22Rv1 (cell line): ENCODE measurements around the gene REV1.
"Not testable (repeated sequence)": the region's sequence is repeated elsewhere in the genome, so short reads cannot be mapped to it uniquely, and the experiment has no call there.

Experiments
- H3K27ac ChIP-seq: fragments of 450-650 bp; 2 replicates; pipeline ENCODE4 v1.5.1; 2017
- ZFX ChIP-seq: fragments of 450-650 bp; IDR thresholded peaks from 2 replicates; pipeline ENCODE4 v1.6.1; 2017; ENCODE audit warnings: antibody characterized with exemption, borderline replicate concordance
- TF ChIP-seq, protein P1 (sequence below): fragments of 450-650 bp; IDR thresholded peaks from 2 replicates; pipeline ENCODE4 v1.5.1; 2017; ENCODE audit warnings: mild to moderate bottlenecking

The REV1 gene

DNA sequence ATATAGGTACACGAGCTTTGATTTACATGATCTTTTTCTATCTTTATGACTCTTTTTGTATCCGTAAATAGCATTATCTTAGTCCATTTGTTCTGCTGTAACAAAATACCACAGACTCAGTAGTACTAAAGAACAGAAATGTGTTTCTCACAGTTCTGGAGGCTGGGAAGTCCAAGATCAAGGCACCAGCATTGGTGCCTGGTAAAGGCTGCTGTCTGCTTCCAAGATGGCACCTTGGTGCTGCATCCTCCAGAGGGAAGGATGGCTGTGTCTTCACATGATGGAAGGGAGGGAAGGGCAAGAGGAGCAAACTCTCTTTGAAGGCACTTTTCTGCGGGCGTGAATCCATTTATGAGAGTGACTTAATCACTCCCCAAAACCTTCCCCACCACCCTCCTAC is 116.7 kb downstream of the REV1 start:
- H3K27ac ChIP-seq: no peak overlapping the region
- no peak for TF ChIP-seq ZFX
- TF ChIP-seq, protein P1, sequence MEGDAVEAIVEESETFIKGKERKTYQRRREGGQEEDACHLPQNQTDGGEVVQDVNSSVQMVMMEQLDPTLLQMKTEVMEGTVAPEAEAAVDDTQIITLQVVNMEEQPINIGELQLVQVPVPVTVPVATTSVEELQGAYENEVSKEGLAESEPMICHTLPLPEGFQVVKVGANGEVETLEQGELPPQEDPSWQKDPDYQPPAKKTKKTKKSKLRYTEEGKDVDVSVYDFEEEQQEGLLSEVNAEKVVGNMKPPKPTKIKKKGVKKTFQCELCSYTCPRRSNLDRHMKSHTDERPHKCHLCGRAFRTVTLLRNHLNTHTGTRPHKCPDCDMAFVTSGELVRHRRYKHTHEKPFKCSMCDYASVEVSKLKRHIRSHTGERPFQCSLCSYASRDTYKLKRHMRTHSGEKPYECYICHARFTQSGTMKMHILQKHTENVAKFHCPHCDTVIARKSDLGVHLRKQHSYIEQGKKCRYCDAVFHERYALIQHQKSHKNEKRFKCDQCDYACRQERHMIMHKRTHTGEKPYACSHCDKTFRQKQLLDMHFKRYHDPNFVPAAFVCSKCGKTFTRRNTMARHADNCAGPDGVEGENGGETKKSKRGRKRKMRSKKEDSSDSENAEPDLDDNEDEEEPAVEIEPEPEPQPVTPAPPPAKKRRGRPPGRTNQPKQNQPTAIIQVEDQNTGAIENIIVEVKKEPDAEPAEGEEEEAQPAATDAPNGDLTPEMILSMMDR: no peak

DNA sequence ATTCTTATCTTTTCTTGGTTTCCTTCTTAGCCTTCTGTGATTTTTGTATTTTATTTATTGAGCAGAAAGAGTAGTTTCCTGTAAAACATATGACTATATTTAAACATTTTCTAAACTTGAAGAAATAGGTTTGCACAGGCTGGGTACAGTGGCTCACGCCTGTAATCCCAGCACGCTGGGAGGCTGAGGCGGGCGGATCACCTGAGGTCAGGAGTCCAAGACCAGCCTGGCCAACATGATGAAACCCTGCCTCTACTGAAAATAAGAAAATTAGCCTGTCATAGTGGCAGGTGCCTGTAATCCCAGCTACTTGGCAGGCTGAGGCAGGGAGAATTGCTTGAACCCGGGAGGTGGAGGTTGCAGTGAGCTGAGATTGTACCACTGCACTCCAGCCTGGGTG is 121.0 kb downstream of the REV1 start:
- not testable (repeated sequence) for H3K27ac ChIP-seq

DNA sequence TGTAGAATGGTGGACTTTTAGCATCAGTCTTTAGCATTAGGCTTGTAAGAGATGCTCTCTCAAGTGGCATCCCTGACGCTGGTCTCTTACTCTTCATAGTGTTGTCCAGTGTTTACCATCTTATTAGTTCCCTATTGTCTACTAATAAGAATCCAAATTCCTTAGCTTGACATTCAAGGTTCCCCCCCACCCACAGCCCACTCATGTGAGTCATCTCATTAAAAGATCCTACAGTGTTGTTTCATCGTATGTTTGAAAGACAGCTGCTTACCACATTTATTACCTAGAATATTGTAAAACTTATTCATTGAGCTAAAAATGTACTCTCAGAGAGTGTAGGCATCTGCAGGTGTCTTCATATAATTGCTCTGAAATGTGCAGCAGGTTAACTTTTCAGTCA is 124.2 kb downstream of the REV1 start:
- no peak overlapping the region for H3K27ac ChIP-seq
- TF ChIP-seq ZFX: no peak

DNA sequence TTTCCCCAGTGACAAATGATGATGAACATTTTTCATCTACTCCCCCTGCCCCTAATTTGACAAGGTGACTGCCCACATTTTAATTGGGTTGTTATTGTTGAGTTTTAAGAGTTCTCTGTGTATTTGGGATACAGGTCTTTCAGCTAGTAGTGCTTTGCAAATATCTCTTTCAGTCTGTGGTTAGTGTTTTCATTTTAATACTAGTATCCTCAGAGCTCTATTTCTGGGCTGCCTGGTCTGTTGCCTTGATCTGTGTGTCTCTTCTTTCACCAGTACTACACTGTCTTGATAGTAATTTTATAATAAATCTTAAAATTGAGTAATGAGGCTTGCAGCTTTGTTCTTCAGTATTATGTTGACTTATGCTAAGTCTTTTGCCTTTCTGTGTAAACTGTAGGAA is 133.0 kb downstream of the REV1 start:
- TF ChIP-seq ZFX: no peak
- TF ChIP-seq, protein P1: no peak
- no peak overlapping the region for H3K27ac ChIP-seq

DNA sequence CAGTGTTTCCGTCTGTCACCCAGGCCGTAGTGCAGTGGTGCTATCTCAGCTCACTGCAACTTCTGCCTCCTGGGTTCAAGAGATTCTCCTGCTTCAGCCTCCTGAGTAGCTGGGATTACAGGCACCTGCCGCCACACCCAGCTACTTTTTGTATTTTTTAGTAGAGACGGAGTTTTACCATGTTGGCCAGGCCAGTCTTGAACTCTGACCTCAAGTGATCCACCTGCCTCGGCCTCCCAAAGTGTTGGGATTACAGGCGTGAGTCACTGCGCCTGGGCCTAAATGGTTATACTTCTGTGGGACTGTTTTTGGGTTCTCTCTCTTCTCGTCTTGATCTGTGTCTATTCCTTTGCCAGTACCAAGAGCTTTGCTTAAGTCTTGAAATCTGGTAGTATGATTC is 135.0 kb downstream of the REV1 start:
- H3K27ac ChIP-seq: not testable (repeated sequence)

DNA sequence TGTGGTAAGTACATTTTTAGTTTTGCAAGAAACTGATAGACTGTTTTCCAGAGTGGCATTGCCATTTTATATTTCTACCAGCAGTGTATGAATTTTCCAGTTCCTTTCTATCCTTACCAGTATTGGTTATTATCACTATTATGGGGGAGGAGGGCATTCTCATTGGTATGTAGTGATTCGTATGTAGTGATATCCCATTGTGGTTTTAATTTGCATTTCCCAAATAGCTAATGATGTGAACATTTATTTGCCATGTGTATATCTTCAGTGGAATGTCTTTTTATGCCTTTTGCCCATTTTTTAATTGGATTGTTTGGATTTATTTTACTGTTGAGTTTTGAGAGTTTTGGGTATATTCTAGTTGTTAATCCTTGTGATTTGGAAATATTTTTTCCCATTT is 135.7 kb downstream of the REV1 start:
- H3K27ac ChIP-seq: no peak overlapping the region
- TF ChIP-seq, protein P1: no peak
- no peak for TF ChIP-seq ZFX
